ENCODE data around the gene LENEP.

DNA sequence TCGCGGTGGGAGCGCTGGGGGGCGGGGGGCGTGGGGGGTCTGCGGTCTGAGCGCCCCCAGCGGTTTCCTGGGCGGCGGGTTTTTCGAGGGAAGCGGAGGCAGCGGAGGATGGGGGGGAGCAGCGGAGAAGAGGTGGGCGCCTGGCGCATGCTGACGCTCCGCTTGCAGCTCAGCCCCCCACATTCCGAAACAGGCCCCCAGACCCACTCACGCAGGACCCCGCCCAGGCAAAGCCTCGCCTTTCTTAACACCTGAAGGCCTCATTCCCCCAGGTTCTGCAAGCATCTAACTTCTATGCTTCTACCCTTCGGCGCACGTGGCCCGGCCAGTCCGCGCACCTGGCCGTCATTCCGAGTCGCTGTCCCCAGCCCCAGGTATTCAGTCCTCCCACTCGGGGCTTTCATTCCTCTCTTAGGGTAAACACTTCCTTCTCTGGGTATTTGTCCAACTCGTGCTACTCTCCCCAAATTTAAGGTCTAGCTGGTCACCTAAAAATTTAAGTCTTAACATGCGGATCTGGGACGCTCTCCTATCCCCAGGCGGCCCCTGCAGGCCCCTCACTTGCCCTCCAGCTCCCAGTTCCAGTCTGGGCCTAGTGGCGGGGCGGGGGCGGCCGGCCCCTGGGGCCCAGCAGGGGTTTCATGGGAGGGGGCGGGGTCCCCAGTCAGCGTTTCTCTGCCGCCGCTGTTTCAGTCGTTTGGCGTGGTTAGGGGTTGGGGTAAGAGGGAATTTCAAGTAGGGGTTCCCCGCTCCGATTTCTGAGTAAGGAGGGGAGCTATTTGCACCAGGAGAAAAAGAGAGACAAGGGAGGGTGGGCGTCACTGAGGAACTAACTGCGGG, 6.4 kb downstream of the LENEP start:
- TF ChIP-seq POLR2A (IDR thresholded peaks at IDR 0.05) = peak in 1 of 3 donors; percentile 22
- TF ChIP-seq, protein P1, sequence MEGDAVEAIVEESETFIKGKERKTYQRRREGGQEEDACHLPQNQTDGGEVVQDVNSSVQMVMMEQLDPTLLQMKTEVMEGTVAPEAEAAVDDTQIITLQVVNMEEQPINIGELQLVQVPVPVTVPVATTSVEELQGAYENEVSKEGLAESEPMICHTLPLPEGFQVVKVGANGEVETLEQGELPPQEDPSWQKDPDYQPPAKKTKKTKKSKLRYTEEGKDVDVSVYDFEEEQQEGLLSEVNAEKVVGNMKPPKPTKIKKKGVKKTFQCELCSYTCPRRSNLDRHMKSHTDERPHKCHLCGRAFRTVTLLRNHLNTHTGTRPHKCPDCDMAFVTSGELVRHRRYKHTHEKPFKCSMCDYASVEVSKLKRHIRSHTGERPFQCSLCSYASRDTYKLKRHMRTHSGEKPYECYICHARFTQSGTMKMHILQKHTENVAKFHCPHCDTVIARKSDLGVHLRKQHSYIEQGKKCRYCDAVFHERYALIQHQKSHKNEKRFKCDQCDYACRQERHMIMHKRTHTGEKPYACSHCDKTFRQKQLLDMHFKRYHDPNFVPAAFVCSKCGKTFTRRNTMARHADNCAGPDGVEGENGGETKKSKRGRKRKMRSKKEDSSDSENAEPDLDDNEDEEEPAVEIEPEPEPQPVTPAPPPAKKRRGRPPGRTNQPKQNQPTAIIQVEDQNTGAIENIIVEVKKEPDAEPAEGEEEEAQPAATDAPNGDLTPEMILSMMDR (IDR thresholded peaks at IDR 0.05) = no peak
